Hepatic stellate cell (primary cell): ENCODE data around the gene IL17RB.

Experiments used
- DNase-seq: peaks from one replicate; pipeline ENCODE4 v3.0.0; 2011; ENCODE audit warnings: low spot score

IL17RB gene

GRCh38 chr3:53846134-53846850 lies at the start of gene IL17RB, which contains the start of gene CHDH:
IL17RB (plus strand) TSS chr3:53846568; CDS start chr3:53846589, 21 bp downstream.
CHDH (minus strand) TSS chr3:53846419; CDS start chr3:53824008, 22,411 bp downstream.
- no peak for DNase-seq

DNA sequence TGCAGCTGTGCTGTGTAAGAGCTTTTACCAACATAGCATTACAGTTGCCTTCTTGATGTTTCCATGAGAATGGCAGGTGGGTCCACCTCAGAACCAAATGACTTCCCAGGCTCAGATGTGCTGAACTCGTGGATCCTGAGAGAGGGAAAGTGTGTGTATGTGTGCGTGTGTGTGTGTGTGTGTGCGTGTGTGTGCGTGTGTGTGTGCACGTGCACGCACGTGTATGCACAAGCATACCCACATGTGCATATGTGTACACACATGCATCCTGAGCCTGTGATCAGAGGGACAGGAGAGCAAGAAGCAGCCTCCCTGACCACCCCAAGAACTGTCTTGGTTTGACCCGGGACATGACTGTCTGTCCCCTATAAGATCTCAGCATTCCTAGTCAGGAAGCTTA lies 48.2 kb upstream of the IL17RB start:
- no peak for DNase-seq

GRCh38 chr3:53799338-53799865 lies 47.0 kb upstream of the IL17RB start:
- DNase-seq: no peak

- DNase-seq: no peak
Measured at GRCh38 chr3:53800041-53800906, 46.1 kb upstream of the IL17RB start.

DNA sequence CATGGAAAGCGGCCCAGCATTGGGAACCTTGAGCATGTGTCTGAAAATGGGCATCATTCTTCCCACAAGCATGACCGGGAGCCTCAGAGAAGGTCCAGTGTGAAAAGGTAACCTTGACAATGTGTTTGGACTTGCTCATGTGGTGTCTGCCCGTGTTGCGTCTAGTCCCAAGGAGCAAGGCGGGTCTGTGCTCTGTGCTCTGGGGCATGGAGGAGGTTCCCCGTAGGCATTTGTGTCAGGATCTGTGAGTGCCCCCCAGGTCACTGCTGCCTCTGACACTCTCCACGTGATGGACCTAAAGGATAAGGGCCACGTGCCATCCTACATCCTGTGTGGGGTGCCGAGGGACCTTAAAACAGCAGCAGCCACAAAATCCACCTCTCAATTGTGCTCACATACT lies 45.0 kb upstream of the IL17RB start:
- no peak for DNase-seq

DNA sequence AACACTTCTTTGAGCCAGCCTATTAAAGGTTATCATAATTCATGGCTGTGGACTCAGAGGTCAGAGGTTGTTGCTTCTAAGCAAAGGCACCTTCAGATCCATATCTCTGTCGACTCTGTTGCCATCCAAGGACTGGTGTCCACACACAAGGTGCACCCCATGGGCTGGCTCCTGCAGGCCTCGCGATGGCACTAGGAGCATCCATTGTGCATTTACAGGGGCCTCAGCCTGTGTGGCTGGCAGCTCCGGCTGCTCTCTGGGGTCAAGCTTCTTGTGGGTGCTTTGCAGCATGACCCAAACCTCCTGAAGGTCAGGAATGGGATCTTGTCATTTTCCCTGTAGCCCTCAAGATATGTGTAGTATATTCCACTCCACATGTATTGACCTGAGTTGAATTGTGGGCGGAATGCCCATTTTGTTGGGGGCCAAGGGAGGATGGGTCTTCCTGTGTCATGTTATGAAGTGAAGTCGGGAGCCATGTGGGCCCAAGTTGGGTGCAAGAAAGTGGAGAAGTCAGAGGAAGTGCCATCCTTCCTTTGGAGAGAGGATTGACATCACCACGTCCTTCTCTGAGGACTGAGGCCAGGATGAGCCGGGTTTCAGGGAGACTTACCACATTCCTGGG lies 44.0 kb upstream of the IL17RB start:
- DNase-seq: no peak

DNA sequence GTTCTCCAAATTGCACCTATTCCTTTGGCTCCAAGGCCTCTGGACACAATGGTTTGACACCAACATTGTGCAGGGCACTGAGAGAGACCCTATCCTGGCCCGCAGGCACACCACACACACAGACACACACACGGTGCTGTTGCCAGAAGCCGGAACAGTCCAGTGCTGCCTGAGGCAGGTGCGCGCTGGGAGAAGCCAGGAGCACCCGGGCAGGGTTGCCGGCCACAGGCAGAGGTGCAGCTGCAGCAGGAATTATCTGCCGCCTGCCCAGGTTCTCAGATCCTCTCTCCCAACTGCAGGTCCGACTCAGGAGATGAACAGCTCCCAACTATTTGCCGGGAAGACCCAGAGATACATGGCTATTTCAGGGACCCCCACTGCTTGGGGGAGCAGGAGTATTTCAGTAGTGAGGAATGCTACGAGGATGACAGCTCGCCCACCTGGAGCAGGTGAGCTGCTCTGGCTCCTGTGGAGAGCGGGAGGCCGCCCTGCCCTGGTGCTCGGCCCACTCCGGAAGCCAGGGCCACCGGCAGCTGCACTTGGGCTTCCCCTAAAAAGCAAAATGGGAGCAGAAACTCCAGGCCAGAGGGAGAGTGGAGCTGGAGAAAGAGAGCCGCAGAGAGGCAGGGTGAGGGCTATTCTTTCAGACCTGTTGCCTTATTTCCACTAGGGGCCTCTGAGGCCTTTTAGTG lies 43.1 kb upstream of the IL17RB start:
- no peak for DNase-seq

- no peak for DNase-seq
Measured at GRCh38 chr3:53803816-53804695, 42.3 kb upstream of the IL17RB start.

- peak; percentile 93 for DNase-seq
Measured at GRCh38 chr3:53804697-53805462, 41.5 kb upstream of the IL17RB start.

DNA sequence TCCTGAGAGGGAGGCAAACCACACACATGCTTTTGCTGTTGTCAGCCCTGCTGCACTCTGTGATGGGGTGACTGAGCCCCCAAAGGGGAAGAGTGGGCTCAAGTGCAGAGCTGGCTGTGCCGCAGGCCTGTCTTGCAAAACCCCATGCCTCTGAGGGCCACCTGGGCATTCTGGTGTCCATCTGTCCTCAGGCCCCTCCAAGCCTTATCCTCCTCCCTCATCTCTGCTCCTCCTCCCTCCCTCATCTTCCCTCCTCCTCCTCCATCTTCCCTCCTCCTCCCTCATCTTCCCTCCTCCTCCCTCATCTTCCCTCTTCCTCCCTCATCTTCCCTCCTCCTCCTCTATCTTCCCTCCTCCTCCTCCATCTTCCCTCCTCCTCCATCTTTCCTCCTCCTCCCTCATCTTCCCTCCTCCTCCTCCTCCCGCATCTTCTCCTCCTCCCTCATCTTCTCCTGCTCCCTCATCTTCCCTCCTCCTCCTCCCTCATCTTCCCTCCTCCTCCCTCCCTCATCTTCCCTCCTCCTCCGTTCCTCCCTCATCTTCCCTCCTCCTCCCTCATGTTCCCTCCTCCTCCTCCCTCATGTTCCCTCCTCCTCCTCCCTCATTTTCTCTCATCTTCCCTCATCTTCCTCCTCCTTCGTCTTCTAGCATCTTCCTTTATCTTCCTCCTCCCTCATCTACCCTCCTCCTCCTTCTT lies 40.8 kb upstream of the IL17RB start:
- no peak for DNase-seq

DNA sequence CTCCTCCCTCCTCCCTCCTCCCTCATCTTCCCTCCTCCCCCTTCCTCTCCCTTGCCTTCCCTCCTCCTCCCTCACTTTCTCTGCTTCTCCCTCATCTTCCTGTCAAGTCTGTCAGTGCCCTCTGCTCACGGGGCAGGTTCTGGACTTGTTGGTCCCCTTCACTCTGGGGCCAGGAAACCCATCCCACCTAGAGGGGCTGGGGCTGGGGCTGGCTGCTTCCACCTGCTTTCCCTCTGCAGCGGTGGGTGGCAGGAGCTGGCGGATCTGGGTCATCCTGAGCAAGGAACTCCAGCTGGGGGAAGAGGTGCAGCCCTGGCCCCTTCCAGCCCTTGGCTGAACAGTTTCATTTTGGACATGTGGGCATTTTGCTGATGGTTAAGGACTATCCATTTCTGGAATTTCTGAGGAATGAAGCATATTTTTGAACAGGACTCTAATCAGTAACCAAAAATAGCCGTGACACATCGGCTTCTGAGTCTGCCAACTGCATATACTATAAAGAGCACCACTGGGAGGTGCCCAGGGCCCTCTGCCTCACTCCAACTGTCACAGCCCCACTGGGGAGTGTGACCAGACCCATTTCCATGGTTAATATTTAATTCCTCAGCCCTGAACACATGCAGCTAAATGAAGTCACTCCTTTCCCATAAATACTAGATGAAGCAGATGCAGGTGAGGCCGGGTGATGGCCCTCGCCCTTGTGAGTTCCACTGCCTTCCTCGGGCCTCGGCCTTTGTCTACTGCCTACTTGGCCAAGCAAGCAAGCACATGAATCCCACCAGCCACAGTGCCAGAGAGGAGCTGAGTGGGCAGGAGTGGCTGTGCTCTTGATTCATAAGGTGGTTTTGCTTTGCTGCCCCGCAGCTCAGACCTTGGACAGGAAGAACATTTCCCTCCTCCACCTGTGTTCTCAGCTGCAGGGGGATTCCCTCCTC lies 39.9 kb upstream of the IL17RB start:
- peak; percentile 87 for DNase-seq

- DNase-seq: no peak
Measured at GRCh38 chr3:53807117-53807810, 39.1 kb upstream of the IL17RB start.

DNA sequence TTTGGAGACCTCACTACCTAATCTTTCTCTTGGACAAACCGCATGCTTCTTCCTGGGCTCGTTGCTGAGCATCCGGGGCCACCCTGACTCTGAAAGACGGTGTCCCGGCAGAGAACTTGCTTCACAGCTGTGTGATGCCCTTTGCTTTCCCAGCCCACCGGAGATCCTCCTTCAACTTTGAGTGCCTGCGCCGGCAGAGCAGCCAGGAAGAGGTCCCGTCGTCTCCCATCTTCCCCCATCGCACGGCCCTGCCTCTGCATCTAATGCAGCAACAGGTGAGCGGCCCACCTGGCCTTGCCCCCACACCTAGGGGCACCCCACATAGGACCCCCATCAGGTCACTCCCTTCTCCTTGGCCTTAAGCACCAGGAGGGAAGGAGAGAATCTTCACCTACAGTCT lies 37.9 kb upstream of the IL17RB start:
- DNase-seq: no peak

GRCh38 chr3:53809267-53809666 lies 37.1 kb upstream of the IL17RB start:
- no peak for DNase-seq

DNA sequence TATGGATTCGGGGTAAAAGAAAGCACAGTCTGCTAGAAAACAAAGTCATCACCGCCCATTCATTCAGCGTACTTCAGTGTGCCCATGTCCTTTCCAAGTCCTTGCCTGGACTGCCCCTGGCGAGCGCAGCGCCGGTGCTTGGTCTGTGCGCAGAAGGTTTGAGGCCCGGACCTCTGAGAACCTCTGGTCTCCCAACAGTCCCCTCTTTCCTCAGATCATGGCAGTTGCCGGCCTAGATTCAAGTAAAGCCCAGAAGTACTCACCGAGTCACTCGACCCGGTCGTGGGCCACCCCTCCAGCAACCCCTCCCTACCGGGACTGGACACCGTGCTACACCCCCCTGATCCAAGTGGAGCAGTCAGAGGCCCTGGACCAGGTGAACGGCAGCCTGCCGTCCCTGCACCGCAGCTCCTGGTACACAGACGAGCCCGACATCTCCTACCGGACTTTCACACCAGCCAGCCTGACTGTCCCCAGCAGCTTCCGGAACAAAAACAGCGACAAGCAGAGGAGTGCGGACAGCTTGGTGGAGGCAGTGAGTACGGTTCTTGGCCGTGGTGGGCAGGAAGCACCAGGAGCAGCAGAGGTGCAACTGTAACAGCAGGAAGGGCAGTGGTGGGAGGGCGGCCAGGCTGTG lies 36.5 kb upstream of the IL17RB start:
- DNase-seq: no peak

DNA sequence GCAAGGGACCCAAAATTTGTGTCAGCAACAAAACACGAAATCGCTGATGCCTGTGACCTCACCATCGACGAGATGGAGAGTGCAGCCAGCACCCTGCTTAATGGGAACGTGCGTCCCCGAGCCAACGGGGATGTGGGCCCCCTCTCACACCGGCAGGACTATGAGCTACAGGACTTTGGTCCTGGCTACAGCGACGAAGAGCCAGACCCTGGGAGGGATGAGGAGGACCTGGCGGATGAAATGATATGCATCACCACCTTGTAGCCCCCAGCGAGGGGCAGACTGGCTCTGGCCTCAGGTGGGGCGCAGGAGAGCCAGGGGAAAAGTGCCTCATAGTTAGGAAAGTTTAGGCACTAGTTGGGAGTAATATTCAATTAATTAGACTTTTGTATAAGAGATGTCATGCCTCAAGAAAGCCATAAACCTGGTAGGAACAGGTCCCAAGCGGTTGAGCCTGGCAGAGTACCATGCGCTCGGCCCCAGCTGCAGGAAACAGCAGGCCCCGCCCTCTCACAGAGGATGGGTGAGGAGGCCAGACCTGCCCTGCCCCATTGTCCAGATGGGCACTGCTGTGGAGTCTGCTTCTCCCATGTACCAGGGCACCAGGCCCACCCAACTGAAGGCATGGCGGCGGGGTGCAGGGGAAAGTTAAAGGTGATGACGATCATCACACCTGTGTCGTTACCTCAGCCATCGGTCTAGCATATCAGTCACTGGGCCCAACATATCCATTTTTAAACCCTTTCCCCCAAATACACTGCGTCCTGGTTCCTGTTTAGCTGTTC lies 35.0 kb upstream of the IL17RB start:
- DNase-seq: no peak
